HG03066 (cell line): Measurements from ENCODE around the gene ROR1.

ENCODE experiments used
- ATAC-seq: cut with Tn5 transposase; IDR thresholded peaks from one replicate; pipeline ENCODE4 v1.9.1; 2021; ENCODE audit warnings: low read depth; ENCODE audit not compliant: unreplicated experiment

Gene ROR1

GRCh38 chr1:64114012-64114525, 340.3 kb downstream of the ROR1 start:
- ATAC-seq, result no peak

- ATAC-seq, result no peak
These were observed 342.7 kb downstream of the ROR1 start for GRCh38 chr1:64116537-64116936.

GRCh38 chr1:64117492-64117891, 343.7 kb downstream of the ROR1 start:
- no peak for ATAC-seq

GRCh38 chr1:64121766-64122385, 348.1 kb downstream of the ROR1 start:
- ATAC-seq, result no peak

GRCh38 chr1:64122588-64122987, 348.8 kb downstream of the ROR1 start:
- no peak for ATAC-seq

- no peak for ATAC-seq
These were observed 351.1 kb downstream of the ROR1 start for GRCh38 chr1:64124704-64125440.

GRCh38 chr1:64126581-64126980, 352.8 kb downstream of the ROR1 start:
- no peak for ATAC-seq

- no peak for ATAC-seq
These were observed 353.5 kb downstream of the ROR1 start for GRCh38 chr1:64127297-64127696.

GRCh38 chr1:64129701-64130100, 355.9 kb downstream of the ROR1 start:
- no peak for ATAC-seq

GRCh38 chr1:64131155-64131554, 357.3 kb downstream of the ROR1 start:
- no peak for ATAC-seq

- no peak for ATAC-seq
These were observed 359.2 kb downstream of the ROR1 start for GRCh38 chr1:64133036-64133435.

GRCh38 chr1:64135462-64136223, 361.8 kb downstream of the ROR1 start:
- ATAC-seq, result no peak

GRCh38 chr1:64136296-64136695, 362.5 kb downstream of the ROR1 start:
- ATAC-seq, result no peak

GRCh38 chr1:64136752-64137411, 363.1 kb downstream of the ROR1 start:
- ATAC-seq, result no peak

- no peak for ATAC-seq
These were observed 363.6 kb downstream of the ROR1 start for GRCh38 chr1:64137412-64137803.

GRCh38 chr1:64139877-64140276, 366.1 kb downstream of the ROR1 start:
- no peak for ATAC-seq

- no peak for ATAC-seq
These were observed 366.8 kb downstream of the ROR1 start for GRCh38 chr1:64140596-64140995.

GRCh38 chr1:64147045-64147724, 373.4 kb downstream of the ROR1 start:
- ATAC-seq, result no peak

- ATAC-seq, result no peak
These were observed 373.9 kb downstream of the ROR1 start for GRCh38 chr1:64147759-64148158.

GRCh38 chr1:64150266-64150665, 376.4 kb downstream of the ROR1 start:
- ATAC-seq, result no peak
